ENCODE results near the gene MYLK.
"Not testable (repeated sequence)": the region's sequence is repeated elsewhere in the genome, so short reads cannot be mapped to it uniquely, and the experiment has no call there.

- not testable (repeated sequence) for TF ChIP-seq EP300, POLR2A, CTCF (IDR thresholded peaks at IDR 0.05)
Observed at GRCh38 chr3:123890991-123891390, 6.9 kb upstream of the MYLK start.
